ENCODE data around the gene JUNB. TPM values are rescaled to one million over a fixed set of nuclear protein-coding genes. Genes with fewer than 3 reads are reported as not detected.
A peak's percentile ranks its signal among the peaks of the same experiment; 100 is the strongest.

JUNB gene
- total and polyA plus RNA-seq, 2 of the 13 experiments (the other 11 are each of a cell fraction or from before 2014, with no cell fraction given), result 7.7 to 8.2 TPM

GRCh38 chr19:12793290-12794195, 2.3 kb downstream of the JUNB start (continued):
- no peak for TF ChIP-seq SNAPC2 (CRISPR knock-in tag; IDR thresholded peaks at IDR 0.05)
- TF ChIP-seq GZF1 (CRISPR knock-in tag; IDR thresholded peaks at IDR 0.05), result no peak
- TF ChIP-seq FOXA3 (CRISPR knock-in tag; IDR thresholded peaks at IDR 0.05), result peak; percentile 23; the same call in 1 of the 2 replicates
- no peak for TF ChIP-seq NR2F6 (IDR thresholded peaks at IDR 0.05)
- peak; percentile 21; the same call in 1 of the 2 replicates for TF ChIP-seq NR2F6 (CRISPR knock-in tag; IDR thresholded peaks at IDR 0.05)
- TF ChIP-seq ZMYM2 (CRISPR knock-in tag; IDR thresholded peaks at IDR 0.05), result no peak
- TF ChIP-seq ZNF367 (CRISPR knock-in tag; IDR thresholded peaks at IDR 0.05; ENCODE audit: borderline replicate concordance), result no peak
- no peak for TF ChIP-seq ETS1 (CRISPR knock-in tag; IDR thresholded peaks at IDR 0.05)
- peak; percentile 73 for TF ChIP-seq HOXA3 (CRISPR knock-in tag; IDR thresholded peaks at IDR 0.05)
- TF ChIP-seq PLSCR1 (CRISPR knock-in tag; IDR thresholded peaks at IDR 0.05; ENCODE audit: borderline replicate concordance), result no peak
- TF ChIP-seq ZNF136 (CRISPR knock-in tag; IDR thresholded peaks at IDR 0.05; ENCODE audit: low read depth), result no peak
- no peak; the same call in 1 of the 2 replicates for TF ChIP-seq ZBTB7B (CRISPR knock-in tag; IDR thresholded peaks at IDR 0.05)
- TF ChIP-seq ZSCAN25 (CRISPR knock-in tag; IDR thresholded peaks at IDR 0.05), result no peak
- no peak; the same call in 1 of the 2 replicates for TF ChIP-seq FOXP4 (CRISPR knock-in tag; IDR thresholded peaks at IDR 0.05)
- no peak for TF ChIP-seq ZNF552 (CRISPR knock-in tag; IDR thresholded peaks at IDR 0.05; ENCODE audit: borderline replicate concordance)
- TF ChIP-seq HNRNPLL (IDR thresholded peaks at IDR 0.05; ENCODE audit: low read depth, low read length, poor library complexity, severe bottlenecking), result peak; percentile 48
- TF ChIP-seq ZNF546 (CRISPR knock-in tag; conservative IDR thresholded peaks at IDR 0.05), result no peak
- TF ChIP-seq DBP (CRISPR knock-in tag; IDR thresholded peaks at IDR 0.05; ENCODE audit: not compliant biosample characterization), result no peak
- no peak for TF ChIP-seq ZNF678 (CRISPR knock-in tag; IDR thresholded peaks at IDR 0.05)
- no peak for TF ChIP-seq PRDM15 (CRISPR knock-in tag; IDR thresholded peaks at IDR 0.05)
- TF ChIP-seq ZNF782 (CRISPR knock-in tag; IDR thresholded peaks at IDR 0.05; ENCODE audit: borderline replicate concordance), result no peak

Data from HepG2 (cell line).